Cerebellar nuclear complex (tissue), 1 donor: Measurements from ENCODE around the gene MRGPRD.
"Not testable (repeated sequence)": the region's sequence is repeated elsewhere in the genome, so short reads cannot be mapped to it uniquely, and the experiment has no call there.

Experiments
- DNase-seq, 2 experiments: peaks; one replicate each; lab custom pipeline; 2025; lab: John Stamatoyannopoulos, UW

MRGPRD gene

DNA sequence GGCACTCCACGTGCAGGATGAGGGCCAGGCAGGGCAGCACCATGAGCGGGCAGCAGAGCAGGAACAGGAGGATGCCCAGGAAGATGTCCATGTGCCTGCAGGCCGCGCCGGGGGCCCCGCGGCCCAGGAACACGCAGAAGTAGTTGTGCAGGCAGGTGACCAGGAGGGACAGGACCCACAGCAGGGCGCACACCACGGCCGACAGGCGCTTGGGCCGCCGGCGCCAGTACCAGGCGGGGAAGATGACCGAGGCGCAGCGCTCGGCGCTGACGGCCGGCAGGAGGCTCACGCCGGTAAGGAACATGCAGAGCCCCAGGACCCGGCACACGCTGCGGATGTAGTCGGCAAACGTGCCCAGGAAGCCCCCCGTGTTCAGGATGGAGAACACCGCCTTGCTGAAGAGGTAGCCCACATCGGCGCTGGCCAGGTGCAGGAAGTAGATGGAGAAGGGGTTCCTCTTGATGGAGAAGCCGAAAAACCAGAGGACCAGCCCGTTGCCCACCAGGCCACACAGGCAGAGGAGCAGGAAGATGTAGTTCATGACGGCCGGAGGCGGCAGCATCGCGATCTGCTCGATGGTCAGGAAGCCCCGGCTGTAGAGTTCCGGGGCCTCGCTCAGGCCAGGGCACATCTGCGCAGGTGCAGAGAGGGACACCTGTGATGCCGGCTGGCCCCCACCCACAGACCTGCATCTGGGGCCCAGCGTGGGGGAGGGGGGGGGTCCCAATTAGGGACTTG, 25.0 kb upstream of the MRGPRD start:
- DNase-seq, result no peak

- DNase-seq, result no peak
Observed at GRCh38 chr11:69005183-69005630, 24.4 kb upstream of the MRGPRD start.

DNA sequence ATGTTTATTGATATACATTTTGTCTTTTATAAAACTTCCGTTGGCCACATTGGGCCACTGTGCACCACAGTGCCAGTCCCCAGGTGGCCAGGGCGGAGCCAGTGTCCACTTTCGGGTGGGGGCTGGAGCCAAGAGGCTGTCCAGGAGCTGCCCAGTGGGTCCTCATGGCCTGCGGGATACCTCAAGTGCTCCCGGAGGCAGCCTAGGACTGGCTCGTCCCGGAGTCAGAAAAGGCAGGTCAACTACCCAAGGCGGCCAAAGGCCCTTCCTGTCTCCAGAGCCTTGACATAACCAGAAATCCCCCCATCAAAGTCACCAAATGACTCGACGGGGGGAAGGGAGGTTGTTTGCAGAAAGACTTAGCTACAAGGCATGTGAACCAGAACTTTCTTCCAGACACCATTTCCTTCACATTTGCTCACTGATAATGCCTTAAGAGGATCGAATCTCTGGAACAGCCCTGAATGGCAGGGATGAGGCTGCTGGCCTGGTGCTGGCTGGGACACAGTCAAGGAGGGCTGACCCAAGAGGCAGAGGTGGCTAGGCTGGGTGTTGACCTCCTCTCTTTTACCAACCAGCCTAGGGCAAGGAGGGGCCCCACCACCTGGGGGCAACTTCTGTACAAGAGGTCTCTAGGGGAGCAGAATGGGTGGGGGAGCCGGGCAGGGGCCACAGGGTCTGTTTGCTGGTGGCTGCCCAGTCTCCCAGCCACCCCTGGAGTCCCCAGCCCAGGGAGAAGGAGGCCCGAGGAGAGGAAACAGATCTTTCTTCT, 23.8 kb upstream of the MRGPRD start:
- no peak for DNase-seq

- no peak for DNase-seq
Observed at GRCh38 chr11:69003866-69004367, 23.1 kb upstream of the MRGPRD start.

DNA sequence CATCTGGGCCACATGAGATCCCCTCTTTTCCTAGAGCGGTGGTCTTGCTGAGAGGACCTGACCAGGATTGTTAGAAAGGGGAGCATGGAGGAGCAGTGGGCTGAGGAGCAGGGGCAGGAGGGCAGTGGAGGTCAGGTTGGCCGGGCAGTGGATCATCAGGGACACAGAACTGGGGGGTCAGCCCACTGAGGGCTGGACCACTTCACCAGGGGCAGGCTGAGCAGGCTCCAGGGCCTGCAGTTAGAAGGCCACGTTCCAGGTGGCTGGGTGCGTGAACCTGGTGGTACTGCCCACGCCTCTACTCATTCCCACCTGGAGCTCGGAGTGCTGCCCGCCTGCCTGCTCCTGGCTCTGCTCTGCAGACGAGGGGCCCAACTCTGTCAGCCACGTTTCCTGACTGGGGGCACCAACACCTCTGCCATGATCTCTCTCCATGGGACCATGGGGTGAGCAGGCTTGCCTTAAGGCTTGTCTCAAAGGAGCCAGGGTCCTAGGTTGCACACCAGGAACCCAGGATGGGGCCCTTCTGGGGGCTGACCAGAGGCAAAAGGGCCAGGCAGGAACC, 22.6 kb upstream of the MRGPRD start:
- no peak for DNase-seq

DNA sequence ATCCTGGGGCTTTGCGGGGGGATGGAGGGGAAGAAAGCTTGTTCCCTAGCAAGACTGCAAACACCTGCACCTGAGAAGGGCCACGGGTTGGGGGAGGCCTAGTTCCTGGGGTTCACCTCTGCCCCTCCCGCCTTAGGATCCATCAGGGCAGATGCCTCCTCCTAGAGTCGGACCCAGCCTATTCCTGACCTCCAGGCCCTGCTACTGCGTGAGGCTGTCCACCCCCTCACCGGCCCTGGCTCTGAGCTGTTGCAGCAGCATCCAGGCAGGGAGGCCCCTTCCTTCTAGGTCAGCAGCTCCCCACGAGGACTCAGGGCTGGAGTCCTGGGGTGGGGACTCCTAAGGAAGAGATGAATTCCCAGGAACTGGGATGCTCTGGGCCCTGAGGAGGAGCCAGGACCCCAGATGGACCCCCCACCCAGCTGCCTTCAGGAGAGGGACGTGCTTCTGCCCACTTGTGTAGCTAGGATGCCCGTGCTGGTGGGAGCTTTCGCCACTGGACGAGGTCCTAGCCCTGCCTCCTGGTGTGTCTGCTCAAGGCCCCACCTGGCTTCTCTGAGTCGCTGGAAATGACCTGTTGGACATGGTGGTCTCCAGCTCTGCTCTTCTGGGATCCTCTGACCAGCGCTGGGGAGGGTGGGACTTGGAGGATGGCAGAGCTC, 21.9 kb upstream of the MRGPRD start:
- DNase-seq, result no peak

GRCh38 chr11:69002110-69002569, 21.4 kb upstream of the MRGPRD start:
- DNase-seq, result no peak

DNA sequence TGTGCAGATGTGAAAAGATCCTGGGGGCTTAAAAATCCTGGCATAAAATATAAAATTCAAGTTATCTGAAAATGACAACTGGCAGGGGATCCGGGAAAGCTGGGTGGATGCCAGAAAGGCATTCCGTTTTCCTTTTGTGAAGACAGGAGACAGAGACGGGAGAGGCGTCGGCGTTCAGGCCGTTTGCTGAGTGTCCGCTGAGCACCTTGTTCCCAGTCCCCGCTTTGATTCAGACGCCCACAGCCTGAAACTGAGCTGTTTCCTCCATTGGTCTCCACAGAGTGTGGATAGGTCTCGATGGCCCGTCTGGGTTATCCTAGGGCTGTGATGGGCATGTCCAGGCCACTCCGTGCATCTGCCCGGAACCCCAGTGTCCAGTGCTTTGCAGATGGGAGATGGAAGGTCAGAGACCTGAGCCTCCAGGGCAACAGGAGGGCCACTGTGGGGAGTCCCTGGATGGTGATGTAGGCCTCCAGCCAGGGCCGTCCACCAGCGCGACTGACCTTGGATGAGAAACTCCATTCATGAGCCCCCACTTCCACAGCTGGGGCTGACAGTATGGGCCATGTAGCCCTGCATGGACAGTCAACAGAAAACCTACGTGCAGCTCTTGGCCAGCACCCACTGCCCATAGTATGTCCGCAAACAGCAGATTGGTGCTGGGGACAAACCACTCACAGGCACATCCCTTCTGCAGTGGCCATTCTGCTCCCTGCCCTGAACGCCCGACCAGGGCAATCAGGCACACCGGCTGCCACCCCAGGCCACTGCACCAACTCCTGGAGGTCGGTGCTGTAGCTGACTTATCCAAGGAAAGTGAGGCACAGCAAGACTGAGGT, 20.7 kb upstream of the MRGPRD start:
- DNase-seq, result no peak

GRCh38 chr11:69000831-69001242, 20.1 kb upstream of the MRGPRD start:
- no peak for DNase-seq

DNA sequence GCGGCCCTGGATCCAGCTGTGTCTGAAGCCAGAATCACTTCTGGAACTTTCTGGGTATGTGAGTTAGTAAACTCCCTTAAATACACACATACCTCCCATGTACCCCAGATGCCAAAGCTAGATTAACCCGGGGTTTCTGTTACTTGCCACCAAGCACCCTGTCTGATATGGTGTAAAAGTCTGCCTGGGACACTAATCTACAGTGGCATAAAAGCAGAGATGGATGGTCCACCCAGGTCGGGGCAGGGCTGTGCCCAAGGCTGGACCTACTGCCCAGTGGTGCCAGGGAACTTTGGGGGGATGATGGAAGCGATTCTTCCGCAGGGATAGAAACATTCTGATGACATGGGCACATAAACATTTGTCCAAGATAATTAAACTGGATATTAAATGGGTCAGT, 19.6 kb upstream of the MRGPRD start:
- no peak for DNase-seq

DNA sequence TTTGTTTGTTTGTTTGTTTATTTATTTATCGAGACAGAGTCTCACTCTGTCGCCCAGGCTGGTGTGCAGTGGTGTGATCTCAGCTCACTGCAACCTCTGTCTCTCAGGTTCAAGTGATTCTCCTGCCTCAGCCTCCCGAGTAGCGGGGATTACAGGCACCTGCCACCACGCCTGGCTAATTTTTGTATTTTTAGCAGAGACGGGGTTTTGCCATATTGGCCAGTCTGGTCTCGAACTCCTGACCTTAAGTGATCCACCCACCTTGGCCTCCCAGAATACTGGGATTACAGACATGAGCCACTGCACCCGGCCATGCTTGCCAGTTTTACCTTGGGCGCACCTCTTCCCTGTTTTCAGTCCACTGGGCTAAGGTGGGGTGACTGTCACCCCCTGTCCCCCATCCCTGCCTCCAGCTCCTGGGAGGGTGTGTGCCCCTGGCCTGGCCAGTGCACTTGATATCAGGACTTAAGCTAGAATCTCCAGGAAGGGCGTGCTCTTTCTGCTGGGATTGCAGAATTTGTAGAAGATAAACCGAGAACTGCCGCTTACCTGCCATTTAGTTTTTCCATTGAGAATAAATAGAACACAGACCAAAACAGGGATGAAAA, 19.1 kb upstream of the MRGPRD start:
- not testable (repeated sequence) for DNase-seq

- no peak for DNase-seq
Observed at GRCh38 chr11:68999093-68999747, 18.4 kb upstream of the MRGPRD start.

DNA sequence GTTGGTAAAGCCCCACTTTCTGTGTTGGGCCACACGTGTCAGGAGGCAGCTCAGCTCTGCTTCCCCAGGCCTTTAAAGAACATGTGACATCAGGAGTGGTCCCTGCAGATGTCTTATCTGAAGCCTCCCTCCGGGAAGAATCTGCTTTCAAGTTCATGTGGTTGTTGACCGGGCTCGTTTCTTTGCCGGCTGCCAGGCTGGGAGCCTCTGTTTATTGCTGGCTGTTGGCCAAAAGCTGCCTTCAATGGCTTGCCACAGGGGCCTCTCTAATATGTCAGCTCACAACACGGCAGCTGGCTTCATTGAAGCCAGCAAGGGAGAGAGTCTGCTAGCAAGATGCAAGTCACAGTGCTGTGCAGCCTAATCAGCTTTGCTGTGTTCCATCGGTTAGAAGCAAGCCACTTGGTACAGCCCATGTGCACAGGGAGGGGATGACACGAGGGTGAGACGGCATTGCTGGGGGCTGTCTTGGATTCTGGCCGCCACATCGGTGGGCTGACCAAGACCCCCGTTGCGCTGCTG, 17.7 kb upstream of the MRGPRD start:
- no peak for DNase-seq

DNA sequence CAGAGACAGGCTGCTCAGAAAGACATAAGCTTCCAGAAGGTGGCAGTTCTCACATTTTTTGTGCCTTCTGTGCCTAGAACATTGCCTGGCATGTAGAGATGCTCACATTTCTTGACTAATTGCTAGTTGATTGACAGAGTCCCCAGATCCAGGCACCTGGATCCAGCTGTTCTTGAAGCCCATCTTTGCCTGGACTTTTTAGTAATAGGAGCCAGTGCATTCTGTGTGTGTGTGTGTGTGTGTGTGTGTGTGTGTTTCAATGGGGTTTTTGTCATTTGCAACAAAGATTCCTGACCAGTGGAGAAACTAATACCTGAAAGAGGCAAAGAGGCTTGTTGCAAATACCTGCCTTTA, 17.2 kb upstream of the MRGPRD start:
- no peak for DNase-seq

DNA sequence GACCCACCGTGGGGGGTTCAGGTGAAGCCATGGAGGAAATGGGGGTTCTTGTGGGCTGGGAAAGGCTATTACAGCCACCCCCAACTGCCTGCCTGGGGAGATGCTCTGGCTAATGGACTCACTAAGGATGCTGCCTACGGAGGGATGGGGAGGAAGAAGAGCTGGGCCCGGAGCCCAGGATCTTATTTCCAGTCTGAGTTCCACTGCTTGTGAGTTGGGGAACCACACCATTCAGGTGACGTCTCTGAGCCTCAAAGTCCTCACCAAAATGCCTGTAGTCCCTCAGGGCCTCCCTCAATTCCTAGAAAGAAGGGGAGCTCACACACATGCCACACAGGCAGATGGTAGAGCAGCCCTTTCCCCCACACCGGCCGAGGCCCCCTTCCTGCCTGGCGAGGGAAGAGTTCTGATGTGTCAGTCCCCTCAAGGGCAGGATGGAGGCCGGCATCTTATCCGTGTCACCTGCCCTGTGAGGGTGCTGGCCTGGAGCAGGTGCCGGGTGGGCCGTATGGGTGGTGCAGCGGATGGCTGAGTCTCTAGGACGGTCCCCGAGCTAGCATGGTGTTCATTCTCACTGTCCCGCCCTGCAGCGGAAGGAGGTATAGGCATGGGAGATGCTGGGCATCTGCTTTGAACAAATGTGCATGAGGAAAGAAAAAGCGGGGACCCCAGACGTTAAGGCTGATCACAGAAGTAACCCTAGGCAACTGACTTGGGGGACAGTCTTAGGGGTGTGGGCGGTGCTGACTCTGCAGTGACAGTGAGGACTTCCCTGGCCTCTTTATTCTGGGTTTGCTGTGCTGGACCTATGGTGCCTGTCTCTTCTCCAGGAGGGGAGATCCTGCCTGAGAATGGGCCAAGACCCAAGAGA, 16.6 kb upstream of the MRGPRD start:
- DNase-seq, result no peak

GRCh38 chr11:68996376-68997123, 15.8 kb upstream of the MRGPRD start:
- no peak for DNase-seq

DNA sequence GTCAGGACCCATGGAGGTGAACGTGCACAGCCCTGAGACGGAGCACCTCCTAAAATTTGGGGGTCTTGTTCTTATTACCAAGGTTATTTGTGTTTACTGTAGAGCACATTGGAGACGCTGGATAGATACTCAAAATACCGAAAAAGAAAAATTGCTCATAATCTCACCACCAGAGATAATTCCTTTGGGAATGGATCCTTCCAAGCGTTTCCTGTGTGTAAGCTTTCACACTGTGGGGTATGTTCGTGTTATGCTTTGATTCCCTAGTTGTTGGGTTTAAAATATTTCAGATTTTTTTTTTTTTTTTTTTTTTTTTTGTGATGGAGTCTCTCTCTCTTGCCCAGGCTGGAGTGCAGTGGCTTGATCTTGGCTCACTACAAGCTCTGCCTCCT, 14.1 kb upstream of the MRGPRD start:
- DNase-seq, result no peak

- DNase-seq, result no peak
Observed at GRCh38 chr11:68994161-68994893, 13.5 kb upstream of the MRGPRD start.
